ENCODE measurements around the gene TJAP1. TPM values are rescaled to one million over a fixed set of nuclear protein-coding genes. Genes with fewer than 3 reads are reported as not detected.

Gene TJAP1
- total and polyA plus RNA-seq, 8 donors: 12.9 to 44.5 (median 17.3) TPM

- no peak for TF ChIP-seq CTCF (IDR thresholded peaks at IDR 0.05)
- no peak overlapping the region for H3K4me3 ChIP-seq
These were observed 40.6 kb upstream of the TJAP1 start for GRCh38 chr6:43436577-43437282.

GRCh38 chr6:43437700-43438099 lies 39.7 kb upstream of the TJAP1 start:
- H3K36me3 ChIP-seq: peaks cover 0 to 9% (median 8%) of the 10 kb centered on the region in 3 donors
- no peak overlapping the region for H3K4me3 ChIP-seq
- DNase-seq (peak in 1 of 6 donors; percentile 17), FAIRE-seq (no peak), ATAC-seq (no peak)
- peaks cover 0 to 7% (median 5%) of the 10 kb centered on the region in 3 donors for H3K4me1 ChIP-seq
- 69 to 73% methylated on average over 4 of the region's 4 CpGs for WGBS, 2 donors
- no peak overlapping the region for H3K27ac ChIP-seq
- no peak for TF ChIP-seq CTCF (IDR thresholded peaks at IDR 0.05)
- intact Hi-C loops (cut with DNase I): no loop called here
- H3K27me3 ChIP-seq: no peaks in the 10 kb centered on the region
- H3K9me3 ChIP-seq: no peaks in the 10 kb centered on the region

More at GRCh38 chr6:43436577-43437282, 40.6 kb upstream of the TJAP1 start:
- Histone ChIP-seq H3K9me3 (no peaks in the 10 kb centered on the region), H3K36me3 (peaks cover 0 to 9% (median under 1%) of the 10 kb centered on the region in 3 donors), H3K4me1 (peaks cover 0 to 7% (median 5%) of the 10 kb centered on the region in 3 donors), H3K27ac (peak overlapping the region in 1 of 4 donors; percentile 26), H3K27me3 (no peaks in the 10 kb centered on the region)
- WGBS, 2 donors: 50 to 66% methylated on average over 5 of the region's 5 CpGs
- intact Hi-C loops (cut with DNase I): no loop called here
- no peak for FAIRE-seq
- peak in 3 of 6 donors; percentile 11 to 18 (median 16) for DNase-seq
- ATAC-seq: peak; percentile 57 to 77 (median 66)

GRCh38 chr6:43442935-43443334 lies 34.4 kb upstream of the TJAP1 start:
- Histone ChIP-seq H3K27ac (no peak overlapping the region), H3K4me1 (no peaks in the 10 kb centered on the region), H3K27me3 (no peaks in the 10 kb centered on the region), H3K36me3 (peaks cover 0 to 27% (median 14%) of the 10 kb centered on the region in 3 donors), H3K9me3 (no peaks in the 10 kb centered on the region), H3K4me3 (no peak overlapping the region)
- FAIRE-seq (no peak), DNase-seq (peak in 1 of 6 donors; percentile 41), ATAC-seq (no peak)
- TF ChIP-seq CTCF (IDR thresholded peaks at IDR 0.05): no peak
- intact Hi-C loops (cut with DNase I): no loop called here
- WGBS, 2 donors: 89 to 90% methylated on average over 14 of the region's 14 CpGs

- peak in 1 of 6 donors; percentile 51 for DNase-seq
- Histone ChIP-seq H3K36me3 (peaks cover 0 to 27% (median 14%) of the 10 kb centered on the region in 3 donors), H3K27me3 (no peaks in the 10 kb centered on the region), H3K4me3 (no peak overlapping the region), H3K4me1 (no peaks in the 10 kb centered on the region), H3K9me3 (no peaks in the 10 kb centered on the region), H3K27ac (no peak overlapping the region)
- intact Hi-C loops (cut with DNase I): no loop called here
- TF ChIP-seq CTCF (IDR thresholded peaks at IDR 0.05): no peak
- WGBS, 2 donors: 92 to 94% methylated on average over 10 of the region's 10 CpGs
- no peak for ATAC-seq
- no peak for FAIRE-seq
These were observed 33.3 kb upstream of the TJAP1 start for GRCh38 chr6:43444036-43444435.

- Histone ChIP-seq H3K36me3 (peaks cover 0 to 27% (median 19%) of the 10 kb centered on the region in 3 donors), H3K27me3 (no peaks in the 10 kb centered on the region), H3K4me1 (no peaks in the 10 kb centered on the region), H3K9me3 (no peaks in the 10 kb centered on the region), H3K27ac (no peak overlapping the region), H3K4me3 (no peak overlapping the region)
- no peak for DNase-seq
- ATAC-seq: no peak
- 92 to 98% methylated on average over 8 of the region's 8 CpGs for WGBS, 2 donors
- TF ChIP-seq CTCF (IDR thresholded peaks at IDR 0.05): no peak
- FAIRE-seq: no peak
- intact Hi-C loops (cut with DNase I): no loop called here
These were observed 32.8 kb upstream of the TJAP1 start for GRCh38 chr6:43444582-43444981.

Measured in pancreas (tissue), 10 donors.